Stomach (tissue), 4 donors: ENCODE measurements around the gene CDK19.

ENCODE experiments used
- CTCF ChIP-seq, 7 experiments: fragments of 450-650 bp in 4 of 7; fragments of 200-600 bp in 3 of 7; sonication (generic) in 3 of 7; IDR thresholded peaks; one replicate each; pipeline ENCODE4 v1.5.1; 2016 to 2019; ENCODE audit warnings: antibody characterized with exemption in 7 of 7, control low read depth in 2 of 7, mild to moderate bottlenecking in 1 of 7
- POLR2A ChIP-seq, 4 donors: fragments of 450-650 bp; IDR thresholded peaks; one replicate each; pipeline ENCODE4 v1.6.1; 2016; ENCODE audit warnings: antibody characterized with exemption in 4 of 4, control low read depth in 2 of 4, mild to moderate bottlenecking in 1 of 4, moderate library complexity in 1 of 4
- POLR2AphosphoS5 ChIP-seq, 3 donors: sonication (generic); formaldehyde crosslinking; IDR thresholded peaks; one replicate each; pipeline ENCODE4 v1.6.1; 2016; ENCODE audit warnings: antibody characterized with exemption in 3 of 3

GRCh38 chr6:110595112-110595511 lies 220.2 kb downstream of the CDK19 start:
- TF ChIP-seq CTCF (IDR thresholded peaks at IDR 0.05) (no peak), POLR2AphosphoS5 (IDR thresholded peaks at IDR 0.05) (no peak), POLR2A (IDR thresholded peaks at IDR 0.05) (no peak)
